HepG2 (cell line): ENCODE results near the gene DENND10. TPM values are rescaled to one million over a fixed set of nuclear protein-coding genes. Genes with fewer than 3 reads are reported as not detected.

ENCODE experiments used
- MED1 ChIP-seq: sonication (generic); formaldehyde crosslinking; IDR thresholded peaks from 2 replicates; pipeline ENCODE4 v1.4.0; 2020; ENCODE audit warnings: missing genetic modification reagents
- MEF2D ChIP-seq: sonication (generic); formaldehyde crosslinking; IDR thresholded peaks from 2 replicates; pipeline ENCODE4 v1.5.1; 2020; ENCODE audit warnings: mild to moderate bottlenecking, missing genetic modification reagents
- PITX1 ChIP-seq: sonication (generic); formaldehyde crosslinking; IDR thresholded peaks from 2 replicates; pipeline ENCODE4 v1.5.1; 2020; ENCODE audit warnings: mild to moderate bottlenecking, missing genetic modification reagents
- TOE1 ChIP-seq: sonication (generic); formaldehyde crosslinking; IDR thresholded peaks from 2 replicates; pipeline ENCODE4 v1.4.0; 2020; ENCODE audit warnings: mild to moderate bottlenecking, missing genetic modification reagents
- ZFP1 ChIP-seq: IDR thresholded peaks from 2 replicates; pipeline ENCODE4 v1.6.1; 2016
- ZNF326 ChIP-seq: sonication (generic); formaldehyde crosslinking; IDR thresholded peaks from 2 replicates; pipeline ENCODE4 v1.4.0; 2020; ENCODE audit warnings: missing genetic modification reagents, borderline replicate concordance
- ZNF562 ChIP-seq: sonication (generic); formaldehyde crosslinking; IDR thresholded peaks from 2 replicates; pipeline ENCODE4 v1.8.0; 2022; ENCODE audit warnings: missing genetic modification reagents, borderline replicate concordance
- polyA plus RNA-seq, 8 experiments: library from polyadenylated mRNA; depleted of rRNA in 3 of 8; stranded (reverse) in 7 of 8; unstranded in 1 of 8; fragments of >200 nt; fragmentation: Illumina TruSeq in 4 of 8; extraction: Trizol in 4 of 8; gene quantifications; 2 replicates each; pipeline versions ENCODE4 v1.2.1 to v1.2.3, GENCODE V29; 2011 to 2016; ENCODE audit warnings: low read depth in 4 of 8, missing spikeins in 1 of 8, mixed read lengths in 1 of 8; ENCODE audit not compliant: insufficient read depth in 1 of 8
- total RNA-seq, 5 experiments: library from RNA; depleted of rRNA; stranded (reverse); fragments of >200 nt; fragmentation: Illumina TruSeq; extraction: Trizol; gene quantifications; 2 replicates each; pipeline ENCODE4 v1.2.3, GENCODE V29; 2016; ENCODE audit warnings: low read depth in 1 of 5
- TF ChIP-seq, protein P1 (sequence below): sonication (generic); formaldehyde crosslinking; IDR thresholded peaks from 2 replicates; pipeline ENCODE4 v1.5.0; 2020; ENCODE audit warnings: mild to moderate bottlenecking, missing genetic modification reagents
- TF ChIP-seq, protein P2 (sequence below): sonication (generic); formaldehyde crosslinking; IDR thresholded peaks from 2 replicates; pipeline ENCODE4 v1.4.0; 2020; ENCODE audit warnings: missing genetic modification reagents
- TF ChIP-seq, protein P3 (sequence below): sonication (generic); formaldehyde crosslinking; IDR thresholded peaks from 2 replicates; pipeline ENCODE4 v1.5.1; 2020; ENCODE audit warnings: mild to moderate bottlenecking, missing genetic modification reagents, borderline replicate concordance
- TF ChIP-seq, protein P4 (sequence below): IDR thresholded peaks from 2 replicates; pipeline ENCODE4 v1.4.0; 2020; ENCODE audit warnings: mild to moderate bottlenecking, missing genetic modification reagents

DENND10 gene
- total and polyA plus RNA-seq, 2 of the 13 experiments (the other 11 are each of a cell fraction or from before 2014, with no cell fraction given), result 43.7 to 78.8 TPM

DNA sequence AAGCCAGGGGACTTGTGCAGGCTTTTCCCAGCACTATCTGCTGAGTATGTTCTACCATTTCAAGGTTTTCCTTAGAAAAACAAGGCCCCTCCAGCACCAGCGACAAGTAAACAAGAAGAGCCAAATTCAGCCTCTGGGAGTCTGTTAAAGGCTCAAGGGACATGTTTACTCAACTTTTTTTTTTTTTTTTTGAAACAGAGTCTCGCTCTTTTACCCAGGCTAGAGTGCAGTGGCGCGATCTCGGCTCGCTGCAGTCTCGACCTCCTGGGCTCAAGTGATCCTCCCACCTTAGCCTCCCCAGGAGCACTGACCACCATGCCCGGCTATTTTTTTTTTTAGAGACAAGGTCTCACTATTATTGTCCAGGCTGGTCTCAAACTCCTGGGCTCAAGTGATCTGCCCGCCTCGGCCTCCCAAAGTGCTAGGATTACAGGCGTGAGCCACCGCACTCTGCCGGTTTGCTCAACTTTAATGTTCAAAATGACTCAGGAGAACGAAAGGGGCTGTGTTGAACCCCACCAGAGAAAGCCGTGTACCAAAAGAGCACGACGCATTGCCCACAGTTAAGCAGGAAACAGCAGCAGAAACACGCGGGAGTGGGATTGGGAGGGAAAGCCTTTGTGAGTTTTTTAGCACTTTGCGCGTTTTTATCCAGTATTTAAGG, 73.9 kb downstream of the DENND10 start (continued):
- TF ChIP-seq, protein P1, sequence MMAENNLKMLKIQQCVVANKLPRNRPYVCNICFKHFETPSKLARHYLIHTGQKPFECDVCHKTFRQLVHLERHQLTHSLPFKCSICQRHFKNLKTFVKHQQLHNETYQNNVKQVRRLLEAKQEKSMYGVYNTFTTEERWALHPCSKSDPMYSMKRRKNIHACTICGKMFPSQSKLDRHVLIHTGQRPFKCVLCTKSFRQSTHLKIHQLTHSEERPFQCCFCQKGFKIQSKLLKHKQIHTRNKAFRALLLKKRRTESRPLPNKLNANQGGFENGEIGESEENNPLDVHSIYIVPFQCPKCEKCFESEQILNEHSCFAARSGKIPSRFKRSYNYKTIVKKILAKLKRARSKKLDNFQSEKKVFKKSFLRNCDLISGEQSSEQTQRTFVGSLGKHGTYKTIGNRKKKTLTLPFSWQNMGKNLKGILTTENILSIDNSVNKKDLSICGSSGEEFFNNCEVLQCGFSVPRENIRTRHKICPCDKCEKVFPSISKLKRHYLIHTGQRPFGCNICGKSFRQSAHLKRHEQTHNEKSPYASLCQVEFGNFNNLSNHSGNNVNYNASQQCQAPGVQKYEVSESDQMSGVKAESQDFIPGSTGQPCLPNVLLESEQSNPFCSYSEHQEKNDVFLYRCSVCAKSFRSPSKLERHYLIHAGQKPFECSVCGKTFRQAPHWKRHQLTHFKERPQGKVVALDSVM (CRISPR knock-in tag), result peak; percentile 99
- TF ChIP-seq ZNF326 (CRISPR knock-in tag), result no peak
- TF ChIP-seq, protein P2, sequence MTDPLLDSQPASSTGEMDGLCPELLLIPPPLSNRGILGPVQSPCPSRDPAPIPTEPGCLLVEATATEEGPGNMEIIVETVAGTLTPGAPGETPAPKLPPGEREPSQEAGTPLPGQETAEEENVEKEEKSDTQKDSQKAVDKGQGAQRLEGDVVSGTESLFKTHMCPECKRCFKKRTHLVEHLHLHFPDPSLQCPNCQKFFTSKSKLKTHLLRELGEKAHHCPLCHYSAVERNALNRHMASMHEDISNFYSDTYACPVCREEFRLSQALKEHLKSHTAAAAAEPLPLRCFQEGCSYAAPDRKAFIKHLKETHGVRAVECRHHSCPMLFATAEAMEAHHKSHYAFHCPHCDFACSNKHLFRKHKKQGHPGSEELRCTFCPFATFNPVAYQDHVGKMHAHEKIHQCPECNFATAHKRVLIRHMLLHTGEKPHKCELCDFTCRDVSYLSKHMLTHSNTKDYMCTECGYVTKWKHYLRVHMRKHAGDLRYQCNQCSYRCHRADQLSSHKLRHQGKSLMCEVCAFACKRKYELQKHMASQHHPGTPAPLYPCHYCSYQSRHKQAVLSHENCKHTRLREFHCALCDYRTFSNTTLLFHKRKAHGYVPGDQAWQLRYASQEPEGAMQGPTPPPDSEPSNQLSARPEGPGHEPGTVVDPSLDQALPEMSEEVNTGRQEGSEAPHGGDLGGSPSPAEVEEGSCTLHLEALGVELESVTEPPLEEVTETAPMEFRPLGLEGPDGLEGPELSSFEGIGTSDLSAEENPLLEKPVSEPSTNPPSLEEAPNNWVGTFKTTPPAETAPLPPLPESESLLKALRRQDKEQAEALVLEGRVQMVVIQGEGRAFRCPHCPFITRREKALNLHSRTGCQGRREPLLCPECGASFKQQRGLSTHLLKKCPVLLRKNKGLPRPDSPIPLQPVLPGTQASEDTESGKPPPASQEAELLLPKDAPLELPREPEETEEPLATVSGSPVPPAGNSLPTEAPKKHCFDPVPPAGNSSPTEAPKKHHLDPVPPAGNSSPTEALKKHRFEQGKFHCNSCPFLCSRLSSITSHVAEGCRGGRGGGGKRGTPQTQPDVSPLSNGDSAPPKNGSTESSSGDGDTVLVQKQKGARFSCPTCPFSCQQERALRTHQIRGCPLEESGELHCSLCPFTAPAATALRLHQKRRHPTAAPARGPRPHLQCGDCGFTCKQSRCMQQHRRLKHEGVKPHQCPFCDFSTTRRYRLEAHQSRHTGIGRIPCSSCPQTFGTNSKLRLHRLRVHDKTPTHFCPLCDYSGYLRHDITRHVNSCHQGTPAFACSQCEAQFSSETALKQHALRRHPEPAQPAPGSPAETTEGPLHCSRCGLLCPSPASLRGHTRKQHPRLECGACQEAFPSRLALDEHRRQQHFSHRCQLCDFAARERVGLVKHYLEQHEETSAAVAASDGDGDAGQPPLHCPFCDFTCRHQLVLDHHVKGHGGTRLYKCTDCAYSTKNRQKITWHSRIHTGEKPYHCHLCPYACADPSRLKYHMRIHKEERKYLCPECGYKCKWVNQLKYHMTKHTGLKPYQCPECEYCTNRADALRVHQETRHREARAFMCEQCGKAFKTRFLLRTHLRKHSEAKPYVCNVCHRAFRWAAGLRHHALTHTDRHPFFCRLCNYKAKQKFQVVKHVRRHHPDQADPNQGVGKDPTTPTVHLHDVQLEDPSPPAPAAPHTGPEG (CRISPR knock-in tag), result 0 out of 2 replicates have a peak, but pooled peaks have one; percentile 1
- TF ChIP-seq, protein P3, sequence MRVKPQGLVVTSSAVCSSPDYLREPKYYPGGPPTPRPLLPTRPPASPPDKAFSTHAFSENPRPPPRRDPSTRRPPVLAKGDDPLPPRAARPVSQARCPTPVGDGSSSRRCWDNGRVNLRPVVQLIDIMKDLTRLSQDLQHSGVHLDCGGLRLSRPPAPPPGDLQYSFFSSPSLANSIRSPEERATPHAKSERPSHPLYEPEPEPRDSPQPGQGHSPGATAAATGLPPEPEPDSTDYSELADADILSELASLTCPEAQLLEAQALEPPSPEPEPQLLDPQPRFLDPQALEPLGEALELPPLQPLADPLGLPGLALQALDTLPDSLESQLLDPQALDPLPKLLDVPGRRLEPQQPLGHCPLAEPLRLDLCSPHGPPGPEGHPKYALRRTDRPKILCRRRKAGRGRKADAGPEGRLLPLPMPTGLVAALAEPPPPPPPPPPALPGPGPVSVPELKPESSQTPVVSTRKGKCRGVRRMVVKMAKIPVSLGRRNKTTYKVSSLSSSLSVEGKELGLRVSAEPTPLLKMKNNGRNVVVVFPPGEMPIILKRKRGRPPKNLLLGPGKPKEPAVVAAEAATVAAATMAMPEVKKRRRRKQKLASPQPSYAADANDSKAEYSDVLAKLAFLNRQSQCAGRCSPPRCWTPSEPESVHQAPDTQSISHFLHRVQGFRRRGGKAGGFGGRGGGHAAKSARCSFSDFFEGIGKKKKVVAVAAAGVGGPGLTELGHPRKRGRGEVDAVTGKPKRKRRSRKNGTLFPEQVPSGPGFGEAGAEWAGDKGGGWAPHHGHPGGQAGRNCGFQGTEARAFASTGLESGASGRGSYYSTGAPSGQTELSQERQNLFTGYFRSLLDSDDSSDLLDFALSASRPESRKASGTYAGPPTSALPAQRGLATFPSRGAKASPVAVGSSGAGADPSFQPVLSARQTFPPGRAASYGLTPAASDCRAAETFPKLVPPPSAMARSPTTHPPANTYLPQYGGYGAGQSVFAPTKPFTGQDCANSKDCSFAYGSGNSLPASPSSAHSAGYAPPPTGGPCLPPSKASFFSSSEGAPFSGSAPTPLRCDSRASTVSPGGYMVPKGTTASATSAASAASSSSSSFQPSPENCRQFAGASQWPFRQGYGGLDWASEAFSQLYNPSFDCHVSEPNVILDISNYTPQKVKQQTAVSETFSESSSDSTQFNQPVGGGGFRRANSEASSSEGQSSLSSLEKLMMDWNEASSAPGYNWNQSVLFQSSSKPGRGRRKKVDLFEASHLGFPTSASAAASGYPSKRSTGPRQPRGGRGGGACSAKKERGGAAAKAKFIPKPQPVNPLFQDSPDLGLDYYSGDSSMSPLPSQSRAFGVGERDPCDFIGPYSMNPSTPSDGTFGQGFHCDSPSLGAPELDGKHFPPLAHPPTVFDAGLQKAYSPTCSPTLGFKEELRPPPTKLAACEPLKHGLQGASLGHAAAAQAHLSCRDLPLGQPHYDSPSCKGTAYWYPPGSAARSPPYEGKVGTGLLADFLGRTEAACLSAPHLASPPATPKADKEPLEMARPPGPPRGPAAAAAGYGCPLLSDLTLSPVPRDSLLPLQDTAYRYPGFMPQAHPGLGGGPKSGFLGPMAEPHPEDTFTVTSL (CRISPR knock-in tag), result peak; percentile 48; the same call in 1 of the 2 replicates
- TF ChIP-seq MEF2D, result peak; percentile 59; the same call in 1 of the 2 replicates
- TF ChIP-seq PITX1 (CRISPR knock-in tag), result 0 out of 2 replicates have a peak, but pooled peaks have one; percentile 42
- no peak for TF ChIP-seq ZFP1
- TF ChIP-seq, protein P4, sequence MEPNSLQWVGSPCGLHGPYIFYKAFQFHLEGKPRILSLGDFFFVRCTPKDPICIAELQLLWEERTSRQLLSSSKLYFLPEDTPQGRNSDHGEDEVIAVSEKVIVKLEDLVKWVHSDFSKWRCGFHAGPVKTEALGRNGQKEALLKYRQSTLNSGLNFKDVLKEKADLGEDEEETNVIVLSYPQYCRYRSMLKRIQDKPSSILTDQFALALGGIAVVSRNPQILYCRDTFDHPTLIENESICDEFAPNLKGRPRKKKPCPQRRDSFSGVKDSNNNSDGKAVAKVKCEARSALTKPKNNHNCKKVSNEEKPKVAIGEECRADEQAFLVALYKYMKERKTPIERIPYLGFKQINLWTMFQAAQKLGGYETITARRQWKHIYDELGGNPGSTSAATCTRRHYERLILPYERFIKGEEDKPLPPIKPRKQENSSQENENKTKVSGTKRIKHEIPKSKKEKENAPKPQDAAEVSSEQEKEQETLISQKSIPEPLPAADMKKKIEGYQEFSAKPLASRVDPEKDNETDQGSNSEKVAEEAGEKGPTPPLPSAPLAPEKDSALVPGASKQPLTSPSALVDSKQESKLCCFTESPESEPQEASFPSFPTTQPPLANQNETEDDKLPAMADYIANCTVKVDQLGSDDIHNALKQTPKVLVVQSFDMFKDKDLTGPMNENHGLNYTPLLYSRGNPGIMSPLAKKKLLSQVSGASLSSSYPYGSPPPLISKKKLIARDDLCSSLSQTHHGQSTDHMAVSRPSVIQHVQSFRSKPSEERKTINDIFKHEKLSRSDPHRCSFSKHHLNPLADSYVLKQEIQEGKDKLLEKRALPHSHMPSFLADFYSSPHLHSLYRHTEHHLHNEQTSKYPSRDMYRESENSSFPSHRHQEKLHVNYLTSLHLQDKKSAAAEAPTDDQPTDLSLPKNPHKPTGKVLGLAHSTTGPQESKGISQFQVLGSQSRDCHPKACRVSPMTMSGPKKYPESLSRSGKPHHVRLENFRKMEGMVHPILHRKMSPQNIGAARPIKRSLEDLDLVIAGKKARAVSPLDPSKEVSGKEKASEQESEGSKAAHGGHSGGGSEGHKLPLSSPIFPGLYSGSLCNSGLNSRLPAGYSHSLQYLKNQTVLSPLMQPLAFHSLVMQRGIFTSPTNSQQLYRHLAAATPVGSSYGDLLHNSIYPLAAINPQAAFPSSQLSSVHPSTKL (CRISPR knock-in tag), result peak; percentile 56
- TF ChIP-seq ZNF562 (CRISPR knock-in tag), result no peak
- TF ChIP-seq TOE1, result peak; percentile 62; the same call in 1 of the 2 replicates
- TF ChIP-seq MED1 (CRISPR knock-in tag), result peak; percentile 42
